ENCODE measurements around the gene RAB10.
"Not testable (repeated sequence)": the region's sequence is repeated elsewhere in the genome, so short reads cannot be mapped to it uniquely, and the experiment has no call there.

RAB10 gene

DNA sequence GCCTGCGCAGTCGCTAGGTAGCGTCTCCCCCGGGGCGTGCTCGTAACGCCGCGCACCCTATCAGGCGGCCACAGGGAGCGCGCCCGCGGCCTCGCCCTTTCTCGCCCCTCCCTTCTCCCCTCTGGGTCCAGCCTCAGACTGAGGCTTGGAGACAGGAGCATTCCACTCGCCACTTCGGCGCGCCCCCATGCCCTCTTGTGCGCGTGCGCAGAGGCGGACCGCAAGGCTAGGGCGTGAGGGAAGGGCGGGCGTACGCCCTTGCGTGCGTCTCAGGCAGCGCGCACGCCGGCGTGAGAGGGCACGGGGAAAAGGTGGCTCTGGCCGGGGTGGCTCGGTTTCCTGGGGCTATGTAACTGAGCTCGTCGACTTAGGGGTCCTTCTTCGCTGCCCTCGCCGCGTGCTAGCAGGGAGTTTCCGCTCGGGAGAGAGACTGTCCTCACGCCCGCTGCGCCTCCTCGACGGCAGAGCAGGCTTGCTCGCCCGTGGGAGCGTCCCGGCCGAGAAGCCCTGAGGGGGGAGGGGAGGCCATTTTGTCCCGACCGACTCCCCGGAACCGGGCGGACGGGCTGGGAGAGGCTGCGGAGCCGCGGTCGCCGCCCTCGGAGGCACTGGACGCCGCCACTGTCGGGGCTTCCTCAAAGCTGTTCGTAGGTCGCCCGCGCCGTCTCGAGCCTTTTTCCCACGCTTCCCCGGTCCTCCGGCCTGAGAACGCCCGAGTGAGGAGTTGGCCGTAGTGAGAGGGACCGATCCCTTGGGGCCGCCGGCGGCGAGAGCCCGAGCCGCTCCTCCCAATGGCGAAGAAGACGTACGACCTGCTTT lies at the start of gene RAB10:
RAB10 (plus strand) TSS at position 267 of the 819 bp plus-strand sequence; CDS start at position 792, 525 bp downstream.
- peak; percentile 98 to 99 for DNase-seq (ENCODE audit: low read depth in 2 of 2)

- DNase-seq (ENCODE audit: low read depth in 2 of 2): no peak
Observed at GRCh38 chr2:25988134-25988533, 45.8 kb upstream of the RAB10 start.

DNA sequence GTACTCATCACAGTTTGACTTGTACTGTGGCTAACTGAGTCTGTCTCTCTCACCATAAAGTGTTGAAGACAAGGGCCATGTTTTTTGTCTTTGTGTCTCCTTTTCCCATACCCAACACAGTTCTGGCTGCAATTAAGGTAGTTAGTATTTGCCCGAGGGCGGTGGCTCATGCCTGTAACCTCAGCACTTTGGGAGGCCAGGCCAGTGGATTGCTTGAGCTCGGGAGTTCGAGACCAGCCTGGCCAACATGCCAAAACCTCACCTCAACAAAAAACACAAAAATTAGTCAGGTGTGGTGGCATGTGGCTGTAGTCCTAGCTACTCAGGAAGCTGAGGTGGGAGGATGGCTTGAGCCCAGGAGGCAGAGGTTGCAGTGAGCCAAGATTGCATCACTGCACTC lies 44.7 kb upstream of the RAB10 start:
- DNase-seq (ENCODE audit: low read depth in 2 of 2): no peak

DNA sequence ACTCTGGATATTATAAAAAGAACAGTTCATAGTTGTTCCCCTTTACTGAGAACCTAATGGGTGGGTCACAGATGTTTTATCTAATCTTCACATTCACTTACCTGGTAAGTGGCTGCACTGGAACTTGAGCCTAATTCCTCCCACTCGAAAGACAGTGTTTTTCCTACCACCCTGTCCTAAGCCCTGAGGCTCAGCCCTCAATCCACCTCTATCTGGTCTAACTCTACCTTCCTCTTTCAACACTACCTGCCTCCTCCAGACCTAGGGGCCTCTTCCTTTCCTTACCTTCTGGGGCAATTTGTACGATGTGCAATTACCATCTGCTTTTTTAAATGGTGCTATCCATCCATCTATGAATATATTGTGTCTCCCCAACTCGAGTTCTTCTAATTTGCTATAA lies 41.9 kb upstream of the RAB10 start:
- no peak for DNase-seq (ENCODE audit: low read depth in 2 of 2)

DNA sequence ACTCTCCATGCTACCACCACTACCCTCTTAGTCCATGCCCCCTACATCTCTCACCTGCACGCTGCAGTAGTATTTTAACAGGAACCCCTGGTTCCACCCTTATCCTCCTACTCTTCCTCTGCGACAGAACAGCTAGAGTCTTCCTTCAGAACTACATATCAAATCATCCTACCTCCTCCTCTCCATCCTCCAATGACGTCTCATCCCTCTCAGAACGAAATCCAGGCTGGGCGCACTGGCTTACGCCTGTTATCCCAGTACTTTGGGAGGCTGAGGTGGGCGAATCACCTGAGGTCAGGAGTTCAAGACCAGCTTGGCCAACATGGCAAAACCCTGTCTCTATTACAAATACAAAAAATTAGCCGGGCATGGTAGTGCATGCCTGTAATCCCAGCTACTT lies 41.3 kb upstream of the RAB10 start:
- DNase-seq (ENCODE audit: low read depth in 2 of 2): no peak

DNA sequence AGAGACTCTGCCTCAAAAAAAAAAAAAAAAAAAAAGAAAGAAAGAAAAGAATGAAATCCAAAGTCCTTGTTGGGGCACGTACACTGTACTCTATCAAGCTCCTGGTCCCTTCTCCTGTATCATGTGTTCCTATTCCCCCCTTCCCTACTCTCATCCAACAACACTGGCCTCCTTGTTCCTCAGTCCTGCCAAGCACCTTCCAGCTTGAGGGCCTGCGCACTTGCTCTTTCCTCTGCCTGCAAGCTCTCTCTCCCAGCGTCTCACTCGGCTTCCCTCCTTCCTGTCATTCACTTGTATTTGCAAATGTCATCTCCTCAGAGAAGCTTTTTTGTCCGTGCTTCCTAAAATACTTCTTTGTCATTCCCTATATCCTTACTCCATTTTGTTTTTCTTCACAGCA lies 40.8 kb upstream of the RAB10 start:
- no peak for DNase-seq (ENCODE audit: low read depth in 2 of 2)

DNA sequence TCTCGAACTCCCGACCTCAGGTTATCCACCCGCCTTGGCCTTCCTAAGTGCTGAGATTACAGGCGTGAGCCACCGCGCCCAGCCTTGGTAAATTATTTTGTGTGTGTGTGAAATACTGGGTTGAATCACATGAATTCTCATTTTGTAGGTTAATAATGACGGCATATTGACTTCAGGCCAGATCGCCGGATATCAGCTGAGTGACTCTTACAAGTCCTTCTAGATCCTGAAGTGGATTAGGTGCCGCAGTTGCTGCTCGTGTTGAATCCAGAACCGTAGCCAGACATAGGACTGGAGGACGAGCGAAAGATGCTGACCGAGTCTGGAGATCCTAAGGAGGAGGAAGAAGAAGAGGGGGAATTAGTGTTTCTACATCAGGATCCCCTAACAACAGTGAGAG lies 39.4 kb upstream of the RAB10 start:
- DNase-seq (ENCODE audit: low read depth in 2 of 2): no peak

DNA sequence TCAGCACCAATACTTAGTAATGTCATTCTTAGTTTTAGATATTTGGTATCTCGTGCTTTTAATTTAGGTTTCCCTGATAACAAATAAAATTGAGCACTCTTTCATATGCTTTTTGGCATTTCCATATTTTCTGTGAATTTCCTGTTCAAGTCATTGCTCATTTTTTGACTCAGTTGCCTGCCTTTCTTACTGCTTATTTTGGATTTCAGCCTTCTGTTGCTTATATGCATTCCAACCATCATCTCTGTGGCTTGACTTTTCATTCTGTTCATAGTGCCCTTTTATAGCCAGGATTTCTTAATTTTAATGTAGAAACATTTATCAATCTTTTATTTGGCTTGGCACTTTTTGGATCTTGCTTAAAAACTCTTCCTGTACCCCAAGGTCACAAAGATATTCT lies 37.0 kb upstream of the RAB10 start:
- DNase-seq (ENCODE audit: low read depth in 2 of 2): no peak

DNA sequence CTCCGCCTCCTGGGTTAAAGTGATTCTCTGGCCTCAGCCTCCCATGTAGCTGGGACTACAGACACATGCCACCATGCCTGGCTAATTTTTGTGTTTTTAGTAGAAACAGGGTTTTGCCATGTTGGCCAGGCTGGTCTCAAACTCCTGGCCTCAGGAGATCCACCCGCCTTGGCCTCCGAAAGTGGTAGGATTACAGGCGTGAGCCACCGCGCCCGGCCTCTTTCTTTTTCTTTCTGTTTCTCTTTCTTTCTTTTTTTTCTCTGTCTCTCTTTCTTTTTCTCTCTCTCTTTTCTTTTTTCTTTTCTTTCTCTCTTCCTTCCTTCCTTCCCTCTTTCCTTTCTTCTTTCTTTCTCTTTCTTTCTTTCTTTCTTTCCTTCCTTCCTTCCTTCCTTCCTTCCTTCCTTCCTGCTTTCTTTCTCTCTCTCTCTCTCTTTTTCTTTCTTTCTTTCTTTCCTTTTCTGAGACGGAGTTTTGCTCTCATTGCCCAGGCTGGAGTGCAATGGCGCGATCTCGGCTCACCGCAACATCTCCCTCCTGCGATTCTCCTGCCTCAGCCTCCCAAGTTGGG lies 35.0 kb upstream of the RAB10 start:
- DNase-seq (ENCODE audit: low read depth in 2 of 2): not testable (repeated sequence)

DNA sequence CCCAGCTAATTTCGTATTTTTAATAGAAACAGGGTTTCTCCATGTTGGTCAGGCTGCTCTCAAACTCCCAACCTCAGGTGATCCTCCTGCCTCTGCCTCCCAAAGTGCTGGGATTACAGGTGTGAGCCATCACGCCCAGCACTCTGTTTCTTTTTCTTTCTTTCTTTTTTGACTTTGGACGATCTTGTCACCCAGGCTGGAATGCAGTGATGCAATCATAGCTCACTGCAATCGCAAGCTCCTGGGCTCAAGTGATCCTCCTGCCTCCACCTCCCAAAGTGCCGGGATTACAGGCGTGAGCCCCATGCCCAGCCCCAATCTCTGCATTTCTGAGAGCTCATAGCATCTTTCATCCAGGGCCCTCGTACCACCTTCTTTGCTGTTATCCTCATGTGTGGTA lies 34.5 kb upstream of the RAB10 start:
- DNase-seq (ENCODE audit: low read depth in 2 of 2): not testable (repeated sequence)

DNA sequence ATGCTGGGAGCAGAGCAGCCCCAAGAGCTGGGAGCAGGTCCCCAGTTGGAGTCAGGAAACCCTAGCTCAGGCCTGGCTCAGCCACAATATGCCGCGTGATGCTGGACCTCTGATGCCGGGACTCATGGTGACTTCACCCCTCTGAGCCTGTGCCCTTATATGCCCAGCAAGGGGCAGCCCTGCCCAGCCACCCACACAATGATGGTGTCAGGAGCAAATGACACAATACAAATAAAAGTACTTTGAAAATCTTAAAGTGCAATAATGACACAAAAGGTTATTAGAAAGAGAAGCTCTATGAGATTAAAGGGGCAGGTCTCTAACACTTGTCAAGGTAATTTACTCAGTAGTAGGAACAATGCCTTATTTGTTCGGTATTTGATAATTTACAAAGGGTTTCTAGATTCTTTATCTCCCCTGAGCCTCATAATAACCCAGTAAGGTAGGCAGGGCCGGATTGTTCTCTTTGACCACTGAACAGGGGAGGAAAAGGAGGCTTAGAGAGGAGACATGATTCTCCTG lies 33.3 kb upstream of the RAB10 start:
- DNase-seq (ENCODE audit: low read depth in 2 of 2): no peak

DNA sequence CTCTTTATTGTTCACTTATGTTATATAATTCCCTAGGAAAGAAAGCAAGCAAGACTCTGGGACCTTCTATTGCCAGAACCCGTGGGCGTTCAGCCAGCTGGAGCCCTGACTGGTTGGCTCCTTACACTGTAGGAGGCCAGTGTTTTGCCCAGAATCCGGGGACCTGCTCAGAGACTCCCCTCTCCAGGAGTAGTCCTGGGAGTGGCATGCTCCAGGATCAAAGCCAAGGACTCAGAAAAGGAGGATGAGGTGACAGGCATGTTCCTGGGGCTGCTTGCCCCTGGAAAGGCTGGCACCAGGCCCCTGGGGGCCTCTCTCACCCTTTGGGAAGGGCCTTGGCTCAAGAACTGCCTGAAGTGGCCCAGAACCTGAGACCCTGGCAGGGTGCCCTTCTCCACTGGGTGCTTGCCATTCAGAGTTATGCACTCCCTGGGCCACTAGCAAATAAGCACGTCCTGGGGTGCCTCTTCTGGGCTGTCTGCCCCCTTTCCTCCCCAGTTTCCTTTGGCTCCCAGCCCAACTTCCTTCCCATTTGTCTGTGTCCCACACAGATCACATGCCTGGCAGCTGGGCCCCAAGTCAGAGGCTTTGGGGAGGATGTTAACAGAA lies 32.0 kb upstream of the RAB10 start:
- DNase-seq (ENCODE audit: low read depth in 2 of 2): no peak

GRCh38 chr2:26002632-26003310 lies 31.1 kb upstream of the RAB10 start:
- no peak for DNase-seq (ENCODE audit: low read depth in 2 of 2)

DNA sequence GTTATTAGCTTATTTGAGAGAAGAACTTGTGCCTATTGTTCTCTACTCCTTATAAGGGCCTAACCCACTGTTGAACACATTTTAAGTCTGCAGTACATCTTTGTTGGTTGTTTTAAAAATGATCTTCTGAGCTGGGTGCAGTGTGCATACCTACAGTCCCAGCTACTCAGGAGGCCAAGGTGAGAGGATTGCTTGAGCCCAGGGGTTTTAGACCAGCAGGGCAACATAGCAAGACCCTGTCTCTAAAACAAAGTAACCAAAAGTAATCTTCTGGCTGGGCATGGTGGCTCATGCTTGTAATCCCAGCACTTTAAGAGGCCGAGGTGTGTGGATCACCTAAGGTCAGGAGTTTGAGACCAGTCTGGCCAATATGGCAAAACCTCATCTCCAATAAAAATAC lies 25.8 kb upstream of the RAB10 start:
- DNase-seq (ENCODE audit: low read depth in 2 of 2): no peak

DNA sequence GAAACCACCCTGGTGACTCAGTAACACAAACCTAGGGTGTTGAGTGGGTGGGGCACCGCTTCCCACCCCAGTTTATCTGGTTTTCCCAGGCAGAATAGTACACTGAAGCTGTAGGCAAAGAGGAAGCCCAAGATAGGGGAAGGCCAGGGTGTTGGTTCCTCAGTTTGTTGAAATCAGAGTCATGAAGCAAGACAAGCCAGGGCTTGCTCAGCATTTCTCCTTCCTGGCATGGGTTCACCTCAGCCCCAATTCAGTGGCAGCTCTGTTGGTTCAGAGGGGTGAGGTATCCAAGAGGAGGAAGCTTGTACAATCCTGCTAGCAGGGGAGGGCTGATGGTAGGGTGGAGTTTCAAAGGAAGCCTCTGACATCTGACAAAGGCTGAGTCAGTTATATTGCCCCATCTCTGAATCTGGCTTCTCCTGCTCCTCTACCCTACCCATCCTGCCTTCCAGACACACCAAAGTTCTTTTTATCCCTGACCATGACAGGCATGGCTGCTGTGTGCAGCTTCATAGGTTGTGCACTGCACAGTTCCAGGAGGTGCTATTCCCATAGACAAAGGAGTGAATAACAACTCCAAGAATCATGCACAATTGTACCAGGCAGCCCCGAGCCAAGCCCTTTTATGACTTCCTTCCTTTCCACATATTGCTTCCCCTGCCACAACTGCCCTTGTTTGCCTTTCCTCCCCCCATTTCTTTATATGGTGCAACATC lies 24.9 kb upstream of the RAB10 start:
- DNase-seq (ENCODE audit: low read depth in 2 of 2): no peak

DNA sequence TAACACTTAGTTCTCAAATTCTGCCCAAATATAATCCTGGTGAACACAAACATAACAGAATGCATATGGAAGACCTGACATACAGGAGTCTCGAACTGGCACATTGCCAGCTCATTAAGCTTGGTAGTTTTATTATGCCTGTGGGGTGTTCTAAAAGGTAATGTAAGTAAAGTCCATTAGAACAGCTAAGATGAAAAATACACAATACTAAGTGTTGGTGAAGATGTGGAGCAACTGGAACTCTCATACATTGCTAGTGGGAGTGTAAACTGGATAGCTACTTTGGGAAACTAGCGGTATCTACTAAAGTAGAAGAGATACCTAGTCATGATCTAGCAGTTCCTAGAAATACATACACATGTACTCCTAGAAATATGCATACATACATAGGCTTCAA lies 24.3 kb upstream of the RAB10 start:
- DNase-seq (ENCODE audit: low read depth in 2 of 2): no peak

DNA sequence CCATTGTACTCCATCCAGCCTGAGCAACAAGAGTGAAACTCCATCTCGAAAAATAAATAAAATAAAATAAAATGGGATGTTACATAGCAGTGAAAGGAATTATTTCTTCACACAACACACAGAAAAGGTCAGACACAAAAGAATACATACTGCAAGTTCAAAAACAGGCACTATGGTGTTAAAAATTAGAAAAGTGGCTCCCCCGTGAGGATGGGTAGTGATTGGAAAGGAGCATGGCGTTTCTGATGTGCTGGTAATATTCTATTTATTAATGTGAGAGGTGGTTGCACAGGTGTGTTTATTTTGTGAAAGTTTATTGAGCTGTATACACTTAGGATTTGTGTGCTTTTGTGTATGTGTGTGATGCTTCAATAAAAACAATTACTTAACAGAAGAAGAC lies 22.9 kb upstream of the RAB10 start:
- no peak for DNase-seq (ENCODE audit: low read depth in 2 of 2)

DNA sequence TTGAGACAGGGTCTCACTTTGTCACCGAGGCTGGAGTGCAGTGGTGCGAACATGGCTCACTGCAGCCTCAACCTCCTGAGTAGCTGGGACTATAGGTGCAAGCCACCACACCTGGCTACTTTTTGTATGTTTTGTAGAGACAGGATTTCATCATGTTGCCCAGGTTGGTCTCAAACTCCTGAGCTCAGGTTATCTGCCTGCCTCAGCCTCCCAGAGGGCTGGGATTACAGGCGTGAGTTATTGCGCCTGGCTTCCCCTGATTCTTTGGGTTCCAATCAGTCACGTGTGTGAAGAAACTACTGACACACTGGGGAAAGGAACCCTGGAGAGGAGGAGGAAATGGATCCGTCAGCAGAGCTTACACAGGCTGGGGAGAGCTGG lies 22.3 kb upstream of the RAB10 start:
- no peak for DNase-seq (ENCODE audit: low read depth in 2 of 2)

- DNase-seq (ENCODE audit: low read depth in 2 of 2): no peak
Observed at GRCh38 chr2:26011990-26012856, 21.7 kb upstream of the RAB10 start.

GRCh38 chr2:26013668-26014067 lies 20.2 kb upstream of the RAB10 start:
- no peak for DNase-seq (ENCODE audit: low read depth in 2 of 2)

Data from activated CD8-positive, alpha-beta memory T cell treated with anti-CD3 and anti-CD28 coated beads for 4 hours (primary cell).